HG03378 (cell line): ENCODE measurements around the gene CADM3.

Experiments
- ATAC-seq: cut with Tn5 transposase; IDR thresholded peaks from one replicate; pipeline ENCODE4 v1.9.1; 2021; ENCODE audit warnings: mild to moderate bottlenecking, moderate library complexity; ENCODE audit not compliant: unreplicated experiment

The CADM3 gene, protein sequence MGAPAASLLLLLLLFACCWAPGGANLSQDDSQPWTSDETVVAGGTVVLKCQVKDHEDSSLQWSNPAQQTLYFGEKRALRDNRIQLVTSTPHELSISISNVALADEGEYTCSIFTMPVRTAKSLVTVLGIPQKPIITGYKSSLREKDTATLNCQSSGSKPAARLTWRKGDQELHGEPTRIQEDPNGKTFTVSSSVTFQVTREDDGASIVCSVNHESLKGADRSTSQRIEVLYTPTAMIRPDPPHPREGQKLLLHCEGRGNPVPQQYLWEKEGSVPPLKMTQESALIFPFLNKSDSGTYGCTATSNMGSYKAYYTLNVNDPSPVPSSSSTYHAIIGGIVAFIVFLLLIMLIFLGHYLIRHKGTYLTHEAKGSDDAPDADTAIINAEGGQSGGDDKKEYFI

DNA sequence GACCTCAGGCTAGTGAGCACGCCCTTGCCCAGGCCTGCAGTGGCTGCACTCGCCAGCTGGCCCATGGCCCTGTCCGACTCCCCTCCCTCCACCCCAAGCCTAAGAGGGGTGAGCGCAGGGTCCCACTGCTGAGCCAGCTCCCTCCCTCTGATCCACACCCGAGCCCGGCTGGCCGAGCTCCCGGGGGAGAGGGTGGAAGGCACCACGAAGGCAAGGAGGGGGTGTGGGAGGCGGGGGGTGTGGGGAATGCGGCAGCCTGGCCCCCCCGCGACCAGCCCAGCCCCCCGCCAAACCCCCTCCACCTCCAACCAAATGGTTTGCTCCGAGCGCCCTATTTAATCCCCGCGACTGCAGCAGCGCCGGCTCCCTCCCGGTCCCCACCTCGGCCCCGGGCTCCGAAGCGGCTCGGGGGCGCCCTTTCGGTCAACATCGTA lies at the start of gene CADM3:
Gene CADM3 (plus strand): TSS at position 362 of the 434 bp plus-strand sequence. CDS start 151 bp downstream, outside the sequence.
- ATAC-seq, result no peak

DNA sequence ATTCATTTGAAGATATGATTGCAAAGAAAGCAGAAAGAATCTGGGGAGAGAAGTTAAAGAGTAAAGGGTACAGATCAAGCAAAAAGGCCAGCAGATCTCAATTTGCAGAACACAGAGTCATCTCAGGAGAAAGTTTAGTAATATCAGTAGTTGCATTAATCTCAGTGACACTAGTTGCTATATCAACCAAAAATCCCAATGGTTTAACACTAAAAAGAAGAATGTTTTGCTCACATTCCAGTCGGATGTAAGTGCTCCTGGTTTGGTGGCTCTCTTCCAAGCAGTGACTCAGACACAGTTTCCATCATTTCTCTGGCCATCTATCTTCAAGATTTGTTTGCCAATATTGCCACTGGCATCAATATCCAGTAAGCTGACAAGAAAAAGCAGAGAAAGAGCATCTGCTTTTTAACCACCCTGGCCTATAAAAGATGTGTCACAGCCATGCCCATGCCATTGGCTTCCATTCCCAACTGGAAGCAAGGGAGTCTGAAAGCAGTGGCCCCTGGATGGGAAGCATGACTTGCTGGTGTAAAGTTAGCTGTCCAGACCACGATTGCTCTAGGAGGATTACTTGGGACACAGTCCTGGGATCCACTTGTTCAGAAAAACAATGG lies 49.3 kb upstream of the CADM3 start:
- peak; percentile 93 for ATAC-seq

DNA sequence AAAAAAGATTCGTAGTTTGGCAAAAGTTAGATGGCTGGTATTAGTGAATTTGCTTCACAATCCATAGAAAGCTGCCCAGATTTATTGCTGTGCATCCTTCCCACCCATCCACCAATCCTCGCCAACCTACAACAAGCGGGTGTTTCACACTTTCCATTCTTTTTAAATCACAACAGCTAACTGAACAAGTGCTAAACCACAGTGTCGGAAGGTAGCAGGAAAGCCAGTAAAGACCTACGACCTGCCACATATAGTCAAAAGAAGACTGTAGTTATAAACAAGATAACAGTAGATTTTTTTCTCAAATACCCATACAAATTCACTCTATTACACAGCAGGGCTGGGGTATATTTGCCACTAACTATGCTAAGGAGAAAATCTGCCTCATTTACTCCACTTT lies 47.8 kb upstream of the CADM3 start:
- no peak for ATAC-seq

DNA sequence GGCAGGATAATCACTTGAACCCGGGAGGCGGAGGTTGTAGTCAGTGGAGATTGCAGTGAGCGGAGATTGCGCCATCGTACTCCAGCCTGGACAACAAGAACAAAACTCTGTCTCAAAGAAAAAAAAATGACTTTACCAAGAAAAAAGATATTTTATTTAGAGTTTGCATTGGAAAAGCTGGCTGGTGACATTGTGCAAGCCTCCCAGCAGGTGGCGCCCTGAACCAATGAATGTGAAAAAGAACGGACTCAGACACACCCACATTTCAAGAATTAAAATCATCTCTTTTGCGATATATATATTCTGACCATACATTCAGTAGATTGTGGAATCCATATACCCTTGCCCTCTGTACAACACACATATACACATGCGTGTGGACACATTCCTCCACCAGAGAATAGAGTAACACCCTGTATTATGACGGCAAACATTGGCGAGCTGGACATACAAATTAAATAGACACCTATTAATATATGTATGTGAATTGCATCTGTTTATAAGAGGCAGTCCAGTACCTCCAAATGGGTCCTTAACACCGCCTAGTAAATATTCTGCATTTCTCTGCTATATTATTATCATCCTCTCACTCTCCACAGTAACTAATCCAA lies 39.0 kb upstream of the CADM3 start:
- peak; percentile 51 for ATAC-seq

DNA sequence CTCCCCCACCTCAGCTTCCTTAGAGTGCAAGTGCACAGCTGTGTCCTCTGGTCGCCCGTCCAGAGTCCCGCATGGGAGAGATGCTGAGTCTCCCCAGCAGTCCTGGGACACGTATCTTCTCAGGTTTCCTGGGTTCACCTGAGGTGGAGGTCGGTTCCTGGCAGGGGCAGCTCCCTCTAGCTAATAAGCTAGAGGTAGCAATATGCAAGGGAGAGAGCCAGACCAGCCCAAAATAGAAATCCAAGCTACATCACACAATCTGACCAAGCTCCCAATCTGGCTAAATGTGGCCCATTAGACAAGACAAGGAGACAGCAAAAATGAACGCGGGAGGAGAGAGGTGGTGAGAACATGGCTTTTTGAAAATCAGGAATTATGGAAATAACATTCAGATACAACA lies 30.9 kb upstream of the CADM3 start:
- ATAC-seq, result no peak

DNA sequence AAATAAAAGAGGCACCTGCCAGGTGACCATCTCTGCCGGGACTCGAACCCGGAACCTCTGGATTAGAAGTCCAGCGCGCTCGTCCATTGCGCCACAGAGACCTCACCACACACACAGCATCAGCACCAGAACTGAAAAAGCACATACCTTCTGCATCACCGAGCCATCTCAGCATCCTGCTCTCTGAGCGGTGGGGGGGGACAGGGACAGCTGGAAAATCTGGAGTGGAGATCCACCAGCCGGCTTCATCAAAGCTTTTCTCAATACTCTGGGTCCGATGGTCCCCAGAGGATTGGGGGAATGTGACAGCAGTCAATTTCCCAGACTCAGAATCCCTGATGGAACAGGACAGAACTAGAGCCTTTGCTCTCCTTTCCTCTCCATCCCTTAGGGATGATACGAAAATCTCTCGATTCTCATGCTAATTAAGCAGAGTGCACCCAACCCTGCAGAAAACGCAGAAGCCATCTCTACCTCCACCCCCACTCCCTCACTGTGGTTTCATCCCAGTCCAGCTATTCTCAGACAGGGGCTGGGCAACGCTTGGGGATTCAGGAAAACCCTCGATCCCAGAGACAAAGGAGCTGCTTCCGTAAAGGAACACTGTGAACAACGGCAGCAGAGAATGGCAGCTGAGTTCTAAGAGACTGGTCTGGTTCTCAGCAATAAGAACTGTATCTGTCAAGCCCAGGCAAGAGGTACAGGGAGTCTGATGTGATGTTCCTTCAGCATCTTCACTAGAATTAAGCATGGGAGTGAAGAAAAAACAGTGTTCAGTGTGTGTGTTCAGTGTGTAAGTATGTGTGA lies 29.6 kb upstream of the CADM3 start:
- ATAC-seq, result no peak

DNA sequence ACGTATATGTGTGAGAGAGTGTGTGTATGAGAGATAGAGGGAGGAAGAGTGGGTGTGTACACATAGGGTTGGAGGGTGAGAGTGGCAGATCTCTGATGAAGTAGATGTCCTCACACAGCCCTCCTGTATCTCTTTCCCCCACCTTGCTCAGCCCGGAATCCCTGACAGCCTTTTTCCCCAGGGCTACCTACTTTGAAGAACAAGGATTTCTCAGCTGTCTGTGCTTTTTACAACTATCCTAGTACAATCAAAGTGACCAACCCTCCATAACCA lies 29.1 kb upstream of the CADM3 start:
- ATAC-seq, result no peak

DNA sequence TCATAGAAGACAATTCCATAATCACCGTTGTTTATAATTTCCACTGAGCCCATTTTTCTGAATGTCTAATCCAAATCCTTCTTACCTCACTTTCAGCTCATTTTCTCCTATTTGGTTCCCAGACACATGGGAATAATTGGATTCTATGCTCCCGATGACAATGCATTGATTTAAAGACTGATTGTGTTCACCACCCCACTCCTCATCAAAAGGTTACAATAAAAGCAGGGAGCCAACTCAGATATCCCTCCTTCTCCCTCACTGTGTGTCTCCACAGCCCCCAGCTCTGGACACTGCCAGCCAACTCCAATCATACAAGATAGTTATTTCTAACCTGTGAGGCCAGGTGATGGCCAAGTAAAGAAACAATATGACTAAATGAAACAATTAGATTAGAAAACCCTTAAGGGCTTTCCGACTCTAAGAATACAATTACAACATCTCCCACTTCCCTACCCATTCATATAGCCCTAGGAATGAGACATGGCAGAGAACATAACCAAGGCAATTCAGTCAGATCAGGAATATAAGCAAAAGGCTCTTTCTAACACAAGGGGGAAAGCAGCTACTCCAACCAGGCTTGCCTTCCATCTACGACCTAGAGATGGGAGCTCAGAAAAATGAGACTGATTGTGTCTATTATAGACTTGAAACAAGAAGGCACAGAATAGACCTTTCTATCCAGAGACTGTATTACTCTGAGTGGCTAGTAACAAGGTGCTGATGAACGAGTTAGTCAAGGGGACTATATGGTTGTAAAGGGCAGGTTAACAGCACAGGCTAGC lies 28.5 kb upstream of the CADM3 start:
- no peak for ATAC-seq

DNA sequence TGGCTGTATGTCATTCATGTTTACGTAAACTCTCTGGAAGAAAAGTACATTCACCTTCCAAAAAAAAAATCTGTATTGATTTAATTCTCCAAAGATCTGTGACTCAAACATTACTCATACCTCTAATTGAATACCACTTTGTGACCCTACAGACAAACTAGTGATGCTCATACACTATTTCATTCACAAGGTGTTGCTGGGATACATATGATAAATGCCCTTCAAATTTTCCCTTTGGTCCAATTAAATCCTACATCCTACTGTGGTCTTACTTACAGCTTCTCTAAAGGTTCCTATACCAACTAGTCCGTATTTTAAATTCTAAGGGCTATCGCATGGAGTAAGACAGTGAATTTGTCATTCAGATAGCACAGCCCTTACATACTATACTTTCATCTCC lies 26.8 kb upstream of the CADM3 start:
- no peak for ATAC-seq

DNA sequence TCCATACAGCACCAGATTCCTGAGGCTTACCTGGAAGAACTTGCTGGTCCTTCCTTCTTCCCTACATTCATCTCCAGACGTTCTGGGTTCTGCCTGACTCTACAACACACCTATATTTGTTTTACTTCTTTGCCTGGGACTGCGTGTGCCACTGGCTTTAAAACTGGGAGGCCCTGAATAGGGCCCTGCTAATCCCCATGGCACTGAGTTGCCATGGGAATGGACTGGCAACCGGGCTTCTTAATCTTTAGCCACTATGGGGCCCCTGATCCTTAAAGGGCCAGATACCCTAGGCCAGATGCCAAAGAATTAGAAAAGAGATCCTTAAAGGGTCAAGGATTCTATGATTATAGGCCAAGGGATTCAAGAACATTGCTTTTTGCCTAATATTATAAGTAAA lies 24.4 kb upstream of the CADM3 start:
- no peak for ATAC-seq

DNA sequence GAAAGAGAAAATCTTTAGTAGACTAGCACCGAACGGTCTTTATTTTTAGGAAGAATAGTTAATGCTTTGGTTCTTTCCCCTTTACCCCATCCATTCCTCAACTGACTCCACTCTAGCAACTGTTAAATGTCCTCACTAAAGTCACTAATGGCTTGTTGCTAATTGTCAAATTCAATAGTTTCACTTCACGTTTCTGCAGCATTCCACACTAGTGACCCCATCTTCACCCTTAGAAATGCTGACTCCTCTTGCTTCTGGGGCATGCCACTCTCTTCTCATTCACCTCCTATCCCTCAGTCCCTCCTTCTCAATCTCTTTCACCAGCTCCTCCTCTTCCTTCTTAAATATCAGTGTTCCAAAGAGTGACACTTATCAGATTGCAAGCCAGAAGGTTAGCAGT lies 19.4 kb upstream of the CADM3 start:
- ATAC-seq, result no peak

DNA sequence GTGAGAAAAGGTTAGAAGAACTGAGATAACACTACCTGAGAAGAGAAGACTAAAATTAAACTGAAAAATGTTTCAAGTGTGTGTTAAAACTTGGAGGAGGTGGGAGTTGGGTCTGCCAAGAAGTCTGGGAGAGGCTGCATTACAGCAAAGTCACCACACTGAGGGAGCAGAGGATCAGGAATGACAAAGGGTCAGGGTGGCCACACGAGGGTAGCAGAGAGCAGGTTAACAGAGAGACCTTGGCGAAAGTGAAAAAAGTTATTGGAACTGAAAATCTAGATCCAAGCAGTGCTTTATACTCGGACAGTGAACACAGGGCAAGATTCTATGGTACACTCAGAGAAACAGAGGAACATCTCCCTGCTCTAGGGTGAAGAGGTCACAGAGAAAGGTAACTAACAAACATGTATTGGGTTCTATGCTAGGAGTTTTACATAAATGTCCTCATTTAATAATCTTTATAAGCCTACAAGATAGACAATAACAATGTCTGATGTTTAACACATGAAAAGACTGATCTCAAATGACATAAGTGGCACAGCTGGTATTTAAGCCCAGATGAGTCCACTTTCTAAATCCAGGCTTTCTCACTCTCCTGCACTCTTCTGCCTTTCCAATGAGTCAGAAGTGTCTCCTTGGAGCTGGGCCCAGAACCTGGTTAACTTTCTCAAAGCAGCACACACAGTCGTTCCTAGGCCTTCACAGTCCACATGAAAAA lies 10.3 kb upstream of the CADM3 start:
- ATAC-seq, result peak; percentile 96

DNA sequence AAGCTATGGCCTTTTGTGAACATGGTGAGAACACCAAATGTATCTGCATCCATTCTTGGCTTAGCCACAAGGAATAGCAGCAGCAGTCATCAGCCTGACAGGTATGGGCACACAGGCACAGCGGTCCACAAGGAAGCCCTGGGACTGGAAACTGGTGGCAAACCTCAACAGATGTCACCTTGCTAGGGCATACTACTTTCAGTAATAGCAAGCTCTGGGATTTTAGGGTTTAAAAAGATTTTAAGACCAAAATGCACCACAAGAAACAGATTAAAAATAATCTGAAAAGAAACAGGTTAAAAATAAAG lies 9.7 kb upstream of the CADM3 start:
- no peak for ATAC-seq

DNA sequence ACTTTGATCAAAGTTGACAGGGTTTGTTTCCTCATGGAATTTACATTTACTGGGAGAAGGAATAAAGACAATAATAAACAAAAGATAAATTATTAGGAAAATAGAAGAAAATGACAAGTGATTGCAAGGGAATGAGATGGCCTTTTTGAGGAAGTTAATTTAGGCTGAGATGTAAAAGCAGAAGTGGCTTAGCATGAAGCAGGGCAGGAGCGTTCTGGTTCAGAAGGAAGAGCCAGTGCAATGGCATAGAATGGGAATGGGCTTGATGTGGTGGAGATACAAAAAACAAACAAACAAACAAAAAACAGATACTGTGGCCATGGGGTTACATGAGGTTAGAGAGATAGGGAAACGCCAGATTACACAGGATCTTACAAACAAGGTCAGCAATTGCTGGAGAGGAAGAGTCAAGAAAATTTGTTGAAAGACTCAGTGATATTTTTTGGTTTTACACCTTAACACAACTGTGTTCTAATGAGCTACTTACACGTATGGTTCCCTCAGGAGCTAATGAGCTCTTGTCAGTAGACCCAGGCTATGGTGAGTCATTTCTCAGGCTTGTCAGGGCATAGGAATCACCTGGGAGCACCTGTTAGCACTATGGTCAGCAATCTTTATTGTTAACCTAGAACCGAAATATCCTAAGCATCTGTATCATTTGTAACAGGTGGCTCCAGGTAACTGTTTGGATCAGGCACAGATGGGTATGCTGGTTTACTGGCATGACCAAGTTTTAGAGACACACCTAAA lies 8.7 kb upstream of the CADM3 start:
- no peak for ATAC-seq

DNA sequence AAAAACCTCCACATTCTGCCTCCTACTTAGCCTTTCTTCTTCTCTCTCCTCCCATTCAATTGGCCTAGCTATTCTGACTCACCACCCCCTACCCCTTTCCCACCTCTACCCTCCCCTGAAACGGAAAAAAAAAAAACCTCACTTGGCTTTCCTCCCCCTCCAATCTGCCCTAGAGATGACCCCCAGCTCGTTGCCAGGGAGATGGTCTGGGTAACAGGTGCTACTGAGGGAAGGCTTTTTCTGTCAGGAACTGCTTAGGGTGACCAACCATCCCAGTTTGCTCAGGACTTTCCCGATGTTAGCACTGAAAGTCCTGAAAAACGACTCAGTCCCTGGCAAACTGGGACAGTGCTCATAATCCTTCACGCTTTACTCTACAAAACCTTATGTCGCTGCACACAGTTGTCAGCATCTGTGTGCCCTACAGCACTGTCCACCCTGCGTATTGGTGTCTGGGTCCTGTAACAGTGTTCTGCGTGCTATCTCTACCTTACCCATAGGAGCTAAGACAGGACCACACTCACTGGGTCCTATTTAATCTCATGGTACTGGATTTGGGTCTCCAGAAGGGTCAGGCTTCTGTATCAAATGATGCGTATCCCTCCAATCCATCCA lies 7.7 kb upstream of the CADM3 start:
- ATAC-seq, result no peak

DNA sequence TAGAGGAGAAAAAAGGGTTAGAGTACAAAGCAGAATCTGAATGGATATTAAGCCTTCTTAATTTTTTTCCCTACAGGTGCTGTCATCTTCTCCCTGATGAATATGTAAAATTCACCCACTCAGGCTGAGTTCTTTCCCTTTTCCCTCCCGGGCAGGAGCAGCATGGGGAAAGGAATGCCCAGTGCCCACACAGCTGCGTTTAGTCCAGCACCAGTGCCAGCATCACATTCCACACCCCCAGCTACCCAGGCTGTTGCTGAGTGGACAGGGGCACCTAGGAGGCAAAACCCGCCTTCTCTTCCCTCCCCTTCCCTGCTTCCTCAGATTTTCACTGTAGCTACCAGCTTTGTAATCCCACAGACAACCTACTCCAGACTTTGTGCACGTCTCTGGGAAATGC lies 3.4 kb upstream of the CADM3 start:
- no peak for ATAC-seq

DNA sequence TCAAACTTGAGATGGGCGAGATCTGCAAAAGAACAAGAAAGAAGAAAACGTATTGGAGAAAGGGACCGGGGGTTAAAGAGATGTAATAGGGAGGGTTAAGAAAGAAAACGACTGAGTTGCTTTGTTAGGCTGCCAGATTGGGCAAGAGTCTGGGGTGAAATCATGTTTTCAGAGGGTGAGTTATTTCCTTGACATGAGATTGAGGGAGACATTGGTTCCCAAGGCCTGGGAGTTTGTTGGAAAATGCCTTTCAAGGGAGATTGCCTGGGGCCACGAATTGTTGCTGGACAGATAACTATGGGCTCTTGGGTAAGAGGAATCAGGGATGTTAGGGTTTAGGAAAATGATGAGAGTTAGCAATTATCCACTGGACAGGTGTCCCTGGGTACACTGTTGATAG lies 776 bp upstream of the CADM3 start:
- no peak for ATAC-seq

DNA sequence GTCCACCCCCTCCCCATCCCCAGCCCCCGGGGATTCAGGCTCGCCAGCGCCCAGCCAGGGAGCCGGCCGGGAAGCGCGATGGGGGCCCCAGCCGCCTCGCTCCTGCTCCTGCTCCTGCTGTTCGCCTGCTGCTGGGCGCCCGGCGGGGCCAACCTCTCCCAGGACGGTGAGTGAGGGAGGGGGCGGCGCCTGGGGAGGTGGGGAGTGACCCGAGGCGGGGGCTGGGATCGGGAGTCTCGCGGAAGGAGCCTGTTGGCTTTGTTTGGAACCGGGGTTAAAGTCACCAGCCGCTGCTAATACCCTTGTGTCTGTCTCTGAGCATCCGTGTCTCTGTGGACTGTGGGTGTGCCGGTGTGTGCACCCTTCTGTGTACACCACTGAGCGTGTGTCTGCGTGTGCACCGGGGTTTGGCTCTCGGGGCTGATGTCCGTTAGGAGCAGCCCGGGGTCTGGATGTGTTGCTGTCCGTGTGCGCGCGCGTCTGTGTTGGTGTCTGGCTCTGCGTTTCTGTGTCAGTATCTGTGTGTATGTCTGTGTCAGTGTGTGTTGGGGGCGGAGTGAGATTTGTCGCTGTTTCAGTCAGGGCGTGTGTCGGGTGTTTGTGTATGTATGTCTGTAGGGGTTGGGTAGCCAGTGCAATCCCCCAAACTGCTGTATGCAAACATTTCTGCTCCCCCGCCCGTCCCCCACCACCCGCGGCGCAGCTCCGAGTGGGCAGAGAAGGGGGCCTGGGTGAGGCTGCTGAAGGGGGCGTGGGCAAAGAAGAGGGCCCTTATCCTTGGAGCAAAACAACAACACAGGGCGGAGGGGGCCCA lies 480 bp downstream of the CADM3 start:
- no peak for ATAC-seq
